Left ventricle myocardium inferior (tissue), 1 donor: ENCODE measurements around the gene INSIG1. TPM values are rescaled to one million over a fixed set of nuclear protein-coding genes. Genes with fewer than 3 reads are reported as not detected.

Source experiments
- DNase-seq: peaks from one replicate; pipeline ENCODE4 v3.0.0-alpha.2; 2020
- H3K27ac ChIP-seq: fragments of 200-600 bp; replicated peaks from 2 replicates; pipeline ENCODE4 v1.8.0; 2021
- H3K27me3 ChIP-seq: fragments of 200-600 bp; 2 replicates; pipeline ENCODE4 v1.8.0; 2021; ENCODE audit warnings: low read depth
- H3K36me3 ChIP-seq: fragments of 200-600 bp; 2 replicates; pipeline ENCODE4 v1.8.0; 2021
- H3K4me1 ChIP-seq: fragments of 200-600 bp; 2 replicates; pipeline ENCODE4 v1.8.0; 2021
- H3K4me3 ChIP-seq: fragments of 200-600 bp; 2 replicates; pipeline ENCODE4 v1.8.0; 2021; ENCODE audit warnings: mild to moderate bottlenecking, moderate library complexity
- H3K9me3 ChIP-seq: fragments of 200-600 bp; replicated peaks from 2 replicates; pipeline ENCODE4 v1.8.0; 2021
- intact Hi-C: fragments of 100-400 bp; cut with micrococcal nuclease; formaldehyde crosslinking; loops from one replicate; pipeline ENCODE4 v1.11.0; 2022
- total RNA-seq: library from RNA; stranded (reverse); fragmentation: NEBNext Ultra II Directional; extraction: Animal tissue kit (Norgen Biotek cat#: 25700); gene quantifications from one replicate; pipeline ENCODE4 v1.2.1, GENCODE V29; 2021
- TF ChIP-seq, protein P1 (sequence below): fragments of 200-600 bp; IDR thresholded peaks from 2 replicates; pipeline ENCODE4 v1.8.0; 2021; ENCODE audit warnings: antibody characterized with exemption, mild to moderate bottlenecking, borderline replicate concordance
- donor health status: DM: no; HTN: yes; CAD: no; lungs with severe emphysema.

The INSIG1 gene
- total RNA-seq, 1 donor from 2014 or later = 7.5 TPM

DNA sequence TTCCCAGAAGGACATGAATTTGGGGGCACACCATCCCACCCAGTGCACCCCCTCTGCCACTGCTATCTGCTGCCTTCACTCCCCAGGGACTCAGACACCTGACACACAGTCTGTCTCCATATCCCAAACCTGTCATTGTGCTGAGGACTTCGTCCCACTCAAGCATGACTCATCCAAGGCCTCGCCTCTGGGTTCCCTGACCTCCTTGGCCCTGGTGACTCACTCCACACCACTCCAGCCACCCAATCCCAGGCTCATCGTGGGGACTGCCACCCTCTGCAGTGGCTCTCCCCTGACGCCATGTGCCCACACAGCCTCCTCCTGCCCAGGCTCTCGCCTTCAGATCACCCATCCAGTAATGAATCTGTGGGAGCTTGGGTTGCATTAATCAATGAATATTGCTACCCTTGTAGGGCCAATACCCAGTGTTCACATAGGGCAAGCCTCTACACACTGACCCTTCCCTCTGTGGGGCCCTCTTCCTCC, 6.6 kb upstream of the INSIG1 start:
- no peak overlapping the region for H3K4me3 ChIP-seq
- H3K27me3 ChIP-seq = peaks cover 27% of the 10 kb centered on the region
- DNase-seq = no peak
- no peaks in the 10 kb centered on the region for H3K4me1 ChIP-seq
- TF ChIP-seq, protein P1, sequence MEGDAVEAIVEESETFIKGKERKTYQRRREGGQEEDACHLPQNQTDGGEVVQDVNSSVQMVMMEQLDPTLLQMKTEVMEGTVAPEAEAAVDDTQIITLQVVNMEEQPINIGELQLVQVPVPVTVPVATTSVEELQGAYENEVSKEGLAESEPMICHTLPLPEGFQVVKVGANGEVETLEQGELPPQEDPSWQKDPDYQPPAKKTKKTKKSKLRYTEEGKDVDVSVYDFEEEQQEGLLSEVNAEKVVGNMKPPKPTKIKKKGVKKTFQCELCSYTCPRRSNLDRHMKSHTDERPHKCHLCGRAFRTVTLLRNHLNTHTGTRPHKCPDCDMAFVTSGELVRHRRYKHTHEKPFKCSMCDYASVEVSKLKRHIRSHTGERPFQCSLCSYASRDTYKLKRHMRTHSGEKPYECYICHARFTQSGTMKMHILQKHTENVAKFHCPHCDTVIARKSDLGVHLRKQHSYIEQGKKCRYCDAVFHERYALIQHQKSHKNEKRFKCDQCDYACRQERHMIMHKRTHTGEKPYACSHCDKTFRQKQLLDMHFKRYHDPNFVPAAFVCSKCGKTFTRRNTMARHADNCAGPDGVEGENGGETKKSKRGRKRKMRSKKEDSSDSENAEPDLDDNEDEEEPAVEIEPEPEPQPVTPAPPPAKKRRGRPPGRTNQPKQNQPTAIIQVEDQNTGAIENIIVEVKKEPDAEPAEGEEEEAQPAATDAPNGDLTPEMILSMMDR = no peak
- no peak overlapping the region for H3K27ac ChIP-seq
- intact Hi-C loops = no loop called here
- H3K9me3 ChIP-seq = no peaks in the 10 kb centered on the region
- no peaks in the 10 kb centered on the region for H3K36me3 ChIP-seq

DNA sequence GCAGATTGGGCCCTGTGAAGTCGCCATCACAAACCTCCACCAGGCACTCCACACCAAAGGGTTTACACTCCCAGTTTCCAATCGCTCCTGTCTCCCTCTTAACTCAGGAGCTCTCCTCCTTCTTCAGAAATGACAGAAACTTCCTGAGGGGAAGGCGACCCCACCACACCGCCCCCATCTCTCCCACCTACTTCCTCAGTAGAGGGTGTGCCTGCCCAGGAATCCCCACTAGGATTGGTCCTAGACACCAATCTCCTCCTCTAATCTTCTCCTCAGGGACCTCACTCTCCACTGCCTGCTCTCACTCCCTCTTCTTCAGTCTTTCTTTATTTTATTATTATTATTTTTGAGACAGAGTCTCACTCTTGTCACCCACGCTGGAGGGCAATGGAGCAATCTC, 5.9 kb upstream of the INSIG1 start:
- peaks cover 4% of the 10 kb centered on the region for H3K4me1 ChIP-seq
- TF ChIP-seq, protein P1 = no peak
- intact Hi-C loops = no loop called here
- DNase-seq = no peak
- no peaks in the 10 kb centered on the region for H3K9me3 ChIP-seq
- H3K36me3 ChIP-seq = no peaks in the 10 kb centered on the region
- no peak overlapping the region for H3K27ac ChIP-seq
- H3K4me3 ChIP-seq = no peak overlapping the region
- H3K27me3 ChIP-seq = peaks cover 22% of the 10 kb centered on the region

GRCh38 chr7:155292680-155293226, 4.9 kb upstream of the INSIG1 start:
- intact Hi-C loops = no loop called here
- H3K9me3 ChIP-seq = no peaks in the 10 kb centered on the region
- TF ChIP-seq, protein P1 = no peak

DNA sequence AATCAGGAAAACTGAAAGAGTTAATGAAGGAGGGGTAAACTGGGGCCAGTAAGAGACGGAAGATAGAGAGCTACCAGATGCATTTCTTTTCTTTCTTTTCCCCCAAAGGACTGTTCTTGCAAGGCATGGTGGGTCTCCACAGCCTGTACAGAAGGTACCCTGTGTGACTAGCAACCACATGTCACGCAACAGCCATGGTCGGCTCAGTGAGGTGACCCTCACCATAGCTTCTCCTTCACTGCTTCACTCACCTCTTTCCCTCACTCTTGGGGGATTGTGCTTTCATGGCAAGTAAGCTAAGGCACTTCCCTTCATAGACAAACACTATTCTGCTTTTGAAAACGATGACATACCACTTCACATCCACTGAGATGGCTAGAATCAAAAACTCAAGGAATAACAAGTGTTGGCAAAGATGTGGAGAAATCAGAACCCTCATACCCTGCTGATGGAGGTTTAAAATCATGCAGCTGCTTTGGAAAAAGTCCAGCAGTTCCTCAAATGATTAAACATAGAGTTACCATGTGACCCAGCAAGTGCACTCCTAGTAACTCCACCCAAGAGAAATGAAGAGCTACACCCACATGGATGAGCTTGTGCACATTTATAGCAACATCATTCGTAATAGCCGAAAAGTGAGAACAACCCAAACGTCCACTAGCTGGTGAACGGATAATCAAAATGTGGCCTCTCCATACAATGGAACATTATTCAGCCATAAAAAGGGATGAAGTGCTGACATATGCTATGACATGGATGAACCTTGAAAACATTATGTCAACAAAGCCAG, 3.8 kb upstream of the INSIG1 start:
- Histone ChIP-seq H3K27ac (no peak overlapping the region), H3K9me3 (no peaks in the 10 kb centered on the region), H3K4me1 (peaks cover 21% of the 10 kb centered on the region), H3K27me3 (peaks cover 9% of the 10 kb centered on the region), H3K4me3 (no peak overlapping the region), H3K36me3 (no peaks in the 10 kb centered on the region)
- no peak for DNase-seq
- intact Hi-C loops = no loop called here
- TF ChIP-seq, protein P1 = no peak

More at GRCh38 chr7:155292680-155293226, 4.9 kb upstream of the INSIG1 start:
- peaks cover 13% of the 10 kb centered on the region for H3K27me3 ChIP-seq
- no peak overlapping the region for H3K4me3 ChIP-seq
- H3K4me1 ChIP-seq = peaks cover 10% of the 10 kb centered on the region
- H3K27ac ChIP-seq = no peak overlapping the region
- DNase-seq = no peak
- H3K36me3 ChIP-seq = no peaks in the 10 kb centered on the region

DNA sequence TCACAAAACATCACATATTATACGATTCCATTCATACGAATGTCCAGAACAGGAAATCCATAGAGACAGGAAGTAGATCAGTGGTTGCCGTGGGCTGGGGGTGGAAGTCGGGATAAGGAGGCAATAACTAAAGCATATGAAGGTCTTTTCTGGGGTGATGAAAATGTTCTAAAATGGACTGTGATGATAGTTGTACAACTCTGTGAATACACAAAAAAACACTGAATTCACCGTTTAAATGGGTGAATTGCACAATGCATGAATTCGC, 3.2 kb upstream of the INSIG1 start:
- TF ChIP-seq, protein P1 = no peak
- no peak for DNase-seq
- Histone ChIP-seq H3K4me3 (no peak overlapping the region), H3K9me3 (no peaks in the 10 kb centered on the region), H3K36me3 (no peaks in the 10 kb centered on the region), H3K27ac (no peak overlapping the region), H3K4me1 (peaks cover 26% of the 10 kb centered on the region), H3K27me3 (peaks cover 9% of the 10 kb centered on the region)
- intact Hi-C loops = no loop called here
